ENCODE measurements around the gene AP3S2. TPM values are rescaled to one million over a fixed set of nuclear protein-coding genes. Genes with fewer than 3 reads are reported as not detected.
A peak's percentile ranks its signal among the peaks of the same experiment; 100 is the strongest.

Gene AP3S2
- polyA plus RNA-seq, 1 donor (not counting 4 experiments of a cell fraction or from before 2014, with no cell fraction given), result 34.6 TPM

DNA sequence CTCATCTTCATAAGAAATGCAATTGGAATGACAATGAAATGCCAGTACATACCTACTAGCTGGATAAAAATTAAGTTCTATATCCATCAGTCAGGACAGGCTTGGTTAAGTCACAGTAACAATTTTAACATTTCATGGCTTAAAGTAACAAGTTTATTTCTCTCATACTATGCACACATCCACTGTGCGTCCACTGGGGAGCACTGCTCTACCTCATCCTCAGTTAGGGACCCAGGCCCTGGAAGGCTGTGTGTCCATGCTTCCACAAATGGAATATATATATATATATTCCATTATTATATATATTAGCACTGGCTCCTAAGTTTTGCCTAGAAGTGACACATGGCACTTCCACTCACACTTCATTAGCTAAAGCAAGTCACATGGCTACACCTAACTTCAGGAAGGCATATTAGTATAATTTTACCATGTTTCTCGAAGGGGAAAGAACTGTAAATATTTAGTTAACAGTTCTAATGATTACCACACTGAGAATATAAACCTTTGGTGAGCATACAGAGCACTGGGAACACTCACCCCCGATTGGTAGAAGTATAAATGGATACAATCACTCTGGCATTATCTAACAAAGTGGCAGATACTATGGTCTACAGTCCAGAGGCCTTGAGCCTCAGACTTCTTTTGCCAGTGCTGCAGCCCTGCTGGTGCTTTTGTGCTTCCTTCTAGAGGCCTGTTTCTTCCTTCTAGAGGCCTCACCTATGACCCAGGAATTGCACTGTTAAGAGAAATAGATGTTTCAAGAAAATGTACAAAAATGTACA, 28.6 kb downstream of the AP3S2 start:
- no peaks in the 10 kb centered on the region for H3K9me1 ChIP-seq (ENCODE audit: control insufficient read depth, extremely low read depth, insufficient read depth, low read length)
- H3K36me3 ChIP-seq (ENCODE audit: control insufficient read depth in 2 of 2, extremely low read depth in 1 of 2, insufficient read depth in 2 of 2, low read length in 2 of 2), result peaks cover 9 to 15% of the 10 kb centered on the region in 2 experiments
- no peaks in the 10 kb centered on the region for H3K27me3 ChIP-seq (ENCODE audit: control insufficient read depth, extremely low read depth, insufficient read depth, low read length)
- no peak for TF ChIP-seq EZH2 (IDR thresholded peaks at IDR 0.05; ENCODE audit: low read length)
- TF ChIP-seq, protein P1, sequence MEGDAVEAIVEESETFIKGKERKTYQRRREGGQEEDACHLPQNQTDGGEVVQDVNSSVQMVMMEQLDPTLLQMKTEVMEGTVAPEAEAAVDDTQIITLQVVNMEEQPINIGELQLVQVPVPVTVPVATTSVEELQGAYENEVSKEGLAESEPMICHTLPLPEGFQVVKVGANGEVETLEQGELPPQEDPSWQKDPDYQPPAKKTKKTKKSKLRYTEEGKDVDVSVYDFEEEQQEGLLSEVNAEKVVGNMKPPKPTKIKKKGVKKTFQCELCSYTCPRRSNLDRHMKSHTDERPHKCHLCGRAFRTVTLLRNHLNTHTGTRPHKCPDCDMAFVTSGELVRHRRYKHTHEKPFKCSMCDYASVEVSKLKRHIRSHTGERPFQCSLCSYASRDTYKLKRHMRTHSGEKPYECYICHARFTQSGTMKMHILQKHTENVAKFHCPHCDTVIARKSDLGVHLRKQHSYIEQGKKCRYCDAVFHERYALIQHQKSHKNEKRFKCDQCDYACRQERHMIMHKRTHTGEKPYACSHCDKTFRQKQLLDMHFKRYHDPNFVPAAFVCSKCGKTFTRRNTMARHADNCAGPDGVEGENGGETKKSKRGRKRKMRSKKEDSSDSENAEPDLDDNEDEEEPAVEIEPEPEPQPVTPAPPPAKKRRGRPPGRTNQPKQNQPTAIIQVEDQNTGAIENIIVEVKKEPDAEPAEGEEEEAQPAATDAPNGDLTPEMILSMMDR (optimal IDR thresholded peaks at IDR 0.05 in 1 of 3, IDR thresholded peaks at IDR 0.05 in 1 of 3, conservative IDR thresholded peaks at IDR 0.05 in 1 of 3; ENCODE audit: extremely low read depth in 1 of 3, insufficient read depth in 2 of 3, low read length in 3 of 3), result peak in 1 of 3 experiments; percentile 5
- no peaks in the 10 kb centered on the region for H4K20me1 ChIP-seq (ENCODE audit: control insufficient read depth, extremely low read depth, insufficient read depth, low read length)
- dilution Hi-C loops (cut with MboI; ENCODE audit: extremely low pct_ligation_motif_present, low sequenced_read_pairs), result loop anchor here (25.0 kb wide), 1 partner anchor 103 kb away; the partner anchor contains the start of gene MESP1
- H3K4me1 ChIP-seq (ENCODE audit: control insufficient read depth, extremely low read depth, insufficient read depth, low read length), result no peaks in the 10 kb centered on the region
- no peak overlapping the region for H3K4me3 ChIP-seq (ENCODE audit: control insufficient read depth in 2 of 3, extremely low read depth in 1 of 3, insufficient read depth in 2 of 3, low read depth in 1 of 3, low read length in 3 of 3)
- FAIRE-seq (no peak), DNase-seq (ENCODE audit: low read depth, low spot score) (no peak)
- no peak overlapping the region for H3K4me2 ChIP-seq (ENCODE audit: control insufficient read depth, extremely low read depth, insufficient read depth, low read depth, low read length)
- no peaks in the 10 kb centered on the region for H3K9me3 ChIP-seq (ENCODE audit: control insufficient read depth, low read depth, low read length)
- H3K79me2 ChIP-seq (ENCODE audit: control insufficient read depth, insufficient read depth, low read length), result no peaks in the 10 kb centered on the region
- H3K27ac ChIP-seq (ENCODE audit: control insufficient read depth, insufficient read depth, low read length), result no peak overlapping the region
- H2AFZ ChIP-seq (ENCODE audit: control insufficient read depth, low read length), result no peak overlapping the region
- no peak overlapping the region for H3K9ac ChIP-seq (ENCODE audit: control insufficient read depth, extremely low read depth, insufficient read depth, low read length)

DNA sequence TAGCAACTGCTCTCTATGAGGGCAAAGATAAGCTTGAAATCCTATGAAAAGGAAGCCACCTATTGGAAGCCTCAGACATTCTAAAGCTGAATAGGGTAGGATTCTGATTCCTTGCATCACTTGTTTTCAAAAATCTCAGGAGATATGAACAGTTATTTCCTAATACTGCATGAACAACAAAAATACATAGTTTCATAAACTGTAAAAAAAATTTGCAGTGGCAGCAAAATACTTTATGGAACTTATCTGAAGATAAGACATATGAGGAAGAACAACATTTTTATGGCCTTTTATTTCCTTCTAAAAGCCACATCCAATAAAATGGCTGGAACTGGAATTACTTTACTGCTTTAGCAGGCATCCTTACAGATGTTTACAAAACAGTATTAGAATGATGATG, 29.9 kb downstream of the AP3S2 start:
- Histone ChIP-seq H3K27ac (ENCODE audit: control insufficient read depth, insufficient read depth, low read length) (no peak overlapping the region), H3K9me3 (ENCODE audit: control insufficient read depth, low read depth, low read length) (no peaks in the 10 kb centered on the region), H2AFZ (ENCODE audit: control insufficient read depth, low read length) (no peak overlapping the region), H3K4me2 (ENCODE audit: control insufficient read depth, extremely low read depth, insufficient read depth, low read depth, low read length) (no peak overlapping the region), H3K4me1 (ENCODE audit: control insufficient read depth, extremely low read depth, insufficient read depth, low read length) (no peaks in the 10 kb centered on the region), H4K20me1 (ENCODE audit: control insufficient read depth, extremely low read depth, insufficient read depth, low read length) (no peaks in the 10 kb centered on the region), H3K36me3 (ENCODE audit: control insufficient read depth in 2 of 2, extremely low read depth in 1 of 2, insufficient read depth in 2 of 2, low read length in 2 of 2) (peaks cover 10 to 18% of the 10 kb centered on the region in 2 experiments), H3K9ac (ENCODE audit: control insufficient read depth, extremely low read depth, insufficient read depth, low read length) (no peak overlapping the region), H3K4me3 (ENCODE audit: control insufficient read depth in 2 of 3, extremely low read depth in 1 of 3, insufficient read depth in 2 of 3, low read depth in 1 of 3, low read length in 3 of 3) (no peak overlapping the region), H3K9me1 (ENCODE audit: control insufficient read depth, extremely low read depth, insufficient read depth, low read length) (no peaks in the 10 kb centered on the region), H3K79me2 (ENCODE audit: control insufficient read depth, insufficient read depth, low read length) (no peaks in the 10 kb centered on the region), H3K27me3 (ENCODE audit: control insufficient read depth, extremely low read depth, insufficient read depth, low read length) (no peaks in the 10 kb centered on the region)
- no peak for DNase-seq (ENCODE audit: low read depth, low spot score)
- dilution Hi-C loops (cut with MboI; ENCODE audit: extremely low pct_ligation_motif_present, low sequenced_read_pairs), result loop anchor here (25.0 kb wide), 1 partner anchor 102 kb away; the partner anchor contains the start of gene MESP1
- no peak for TF ChIP-seq EZH2 (IDR thresholded peaks at IDR 0.05; ENCODE audit: low read length)
- TF ChIP-seq, protein P1 (optimal IDR thresholded peaks at IDR 0.05 in 1 of 3, IDR thresholded peaks at IDR 0.05 in 1 of 3, conservative IDR thresholded peaks at IDR 0.05 in 1 of 3; ENCODE audit: extremely low read depth in 1 of 3, insufficient read depth in 2 of 3, low read length in 3 of 3), result no peak
- no peak for FAIRE-seq
